ENCODE data around the gene MT1F.
"Not testable (repeated sequence)": the region's sequence is repeated elsewhere in the genome, so short reads cannot be mapped to it uniquely, and the experiment has no call there.

- TF ChIP-seq, protein P1, sequence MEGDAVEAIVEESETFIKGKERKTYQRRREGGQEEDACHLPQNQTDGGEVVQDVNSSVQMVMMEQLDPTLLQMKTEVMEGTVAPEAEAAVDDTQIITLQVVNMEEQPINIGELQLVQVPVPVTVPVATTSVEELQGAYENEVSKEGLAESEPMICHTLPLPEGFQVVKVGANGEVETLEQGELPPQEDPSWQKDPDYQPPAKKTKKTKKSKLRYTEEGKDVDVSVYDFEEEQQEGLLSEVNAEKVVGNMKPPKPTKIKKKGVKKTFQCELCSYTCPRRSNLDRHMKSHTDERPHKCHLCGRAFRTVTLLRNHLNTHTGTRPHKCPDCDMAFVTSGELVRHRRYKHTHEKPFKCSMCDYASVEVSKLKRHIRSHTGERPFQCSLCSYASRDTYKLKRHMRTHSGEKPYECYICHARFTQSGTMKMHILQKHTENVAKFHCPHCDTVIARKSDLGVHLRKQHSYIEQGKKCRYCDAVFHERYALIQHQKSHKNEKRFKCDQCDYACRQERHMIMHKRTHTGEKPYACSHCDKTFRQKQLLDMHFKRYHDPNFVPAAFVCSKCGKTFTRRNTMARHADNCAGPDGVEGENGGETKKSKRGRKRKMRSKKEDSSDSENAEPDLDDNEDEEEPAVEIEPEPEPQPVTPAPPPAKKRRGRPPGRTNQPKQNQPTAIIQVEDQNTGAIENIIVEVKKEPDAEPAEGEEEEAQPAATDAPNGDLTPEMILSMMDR (IDR thresholded peaks at IDR 0.05): not testable (repeated sequence)
- TF ChIP-seq POLR2A, POLR2AphosphoS5, EP300 (IDR thresholded peaks at IDR 0.05): not testable (repeated sequence)
Measured at GRCh38 chr16:56672171-56672570, 14.4 kb downstream of the MT1F start.

Measured in gastroesophageal sphincter (tissue), 3 donors.